Astrocyte of the cerebellum (primary cell): ENCODE results near the gene MUC20.
"Not testable (repeated sequence)": the region's sequence is repeated elsewhere in the genome, so short reads cannot be mapped to it uniquely, and the experiment has no call there.

Experiments used
- DNase-seq: peaks from one replicate; pipeline ENCODE4 v3.0.0-alpha.2; 2011; ENCODE audit warnings: low read depth
- H3K4me3 ChIP-seq: 2 replicates; pipeline ENCODE4 v1.5.1; 2011; ENCODE audit warnings: mild to moderate bottlenecking, low read depth, low read length, moderate library complexity
- in situ Hi-C: cut with HindIII; loops from 2 replicates; pipeline ENCODE4 v1.10.0; 2017; ENCODE audit warnings: low sequenced_read_pairs
- TF ChIP-seq, protein P1 (sequence below): IDR thresholded peaks from 2 replicates; pipeline ENCODE4 v1.5.1; 2012; ENCODE audit warnings: low read length, low read depth, moderate library complexity, mild to moderate bottlenecking; ENCODE audit errors: missing control alignments

Gene MUC20

DNA sequence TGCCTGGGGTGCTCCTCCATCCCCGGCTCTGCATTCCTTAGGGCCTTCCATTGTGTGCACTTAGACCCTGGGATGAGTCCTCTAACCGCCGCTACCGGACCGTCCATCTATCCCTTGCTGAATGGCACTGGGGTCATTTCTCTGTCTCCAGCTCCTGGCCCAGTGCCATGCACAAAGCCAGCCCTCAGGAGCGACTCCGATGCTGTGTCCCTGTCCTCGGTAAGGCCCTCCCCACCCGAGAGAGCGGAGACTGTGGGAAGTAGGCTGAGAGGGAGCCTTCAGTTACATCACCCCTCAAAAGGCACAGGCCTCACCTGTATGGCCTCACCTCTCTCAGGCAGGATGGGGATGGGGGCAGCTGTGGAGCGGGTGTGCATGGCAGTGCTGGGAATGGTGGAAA, 57.2 kb downstream of the MUC20 start:
- no peak for DNase-seq
- H3K4me3 ChIP-seq, result no peak overlapping the region
- in situ Hi-C loops, result no loop called here
- TF ChIP-seq, protein P1, sequence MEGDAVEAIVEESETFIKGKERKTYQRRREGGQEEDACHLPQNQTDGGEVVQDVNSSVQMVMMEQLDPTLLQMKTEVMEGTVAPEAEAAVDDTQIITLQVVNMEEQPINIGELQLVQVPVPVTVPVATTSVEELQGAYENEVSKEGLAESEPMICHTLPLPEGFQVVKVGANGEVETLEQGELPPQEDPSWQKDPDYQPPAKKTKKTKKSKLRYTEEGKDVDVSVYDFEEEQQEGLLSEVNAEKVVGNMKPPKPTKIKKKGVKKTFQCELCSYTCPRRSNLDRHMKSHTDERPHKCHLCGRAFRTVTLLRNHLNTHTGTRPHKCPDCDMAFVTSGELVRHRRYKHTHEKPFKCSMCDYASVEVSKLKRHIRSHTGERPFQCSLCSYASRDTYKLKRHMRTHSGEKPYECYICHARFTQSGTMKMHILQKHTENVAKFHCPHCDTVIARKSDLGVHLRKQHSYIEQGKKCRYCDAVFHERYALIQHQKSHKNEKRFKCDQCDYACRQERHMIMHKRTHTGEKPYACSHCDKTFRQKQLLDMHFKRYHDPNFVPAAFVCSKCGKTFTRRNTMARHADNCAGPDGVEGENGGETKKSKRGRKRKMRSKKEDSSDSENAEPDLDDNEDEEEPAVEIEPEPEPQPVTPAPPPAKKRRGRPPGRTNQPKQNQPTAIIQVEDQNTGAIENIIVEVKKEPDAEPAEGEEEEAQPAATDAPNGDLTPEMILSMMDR, result no peak

DNA sequence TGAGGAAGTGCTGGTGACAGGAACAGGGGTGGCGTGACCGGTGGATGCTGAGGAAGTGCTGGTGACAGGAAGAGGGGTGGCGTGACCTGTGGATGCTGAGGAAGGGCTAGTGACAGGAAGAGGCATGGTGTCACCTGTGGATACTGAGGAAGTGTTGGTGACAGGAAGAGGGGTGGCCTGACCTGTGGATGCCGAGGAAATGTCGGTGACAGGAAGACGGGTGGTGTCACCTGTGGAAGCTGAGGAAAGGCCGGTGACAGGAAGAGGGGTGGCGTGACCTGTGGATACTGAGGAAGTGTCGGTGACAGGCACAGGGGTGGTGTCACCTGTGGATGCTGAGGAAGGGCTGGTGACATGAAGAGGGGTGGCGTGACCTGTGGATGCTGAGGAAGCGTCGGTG, 60.5 kb downstream of the MUC20 start:
- DNase-seq, H3K4me3 ChIP-seq, in situ Hi-C loops: not testable (repeated sequence)
